ENCODE data around the gene PRRX2.

GRCh38 chr9:129628709-129629108, 36.7 kb upstream of the PRRX2 start:
- TF ChIP-seq CTCF (optimal IDR thresholded peaks at IDR 0.05 in 1 of 3, IDR thresholded peaks at IDR 0.05 in 1 of 3, conservative IDR thresholded peaks at IDR 0.05 in 1 of 3; ENCODE audit: extremely low read depth in 1 of 3, insufficient read depth in 2 of 3, low read length in 3 of 3), result no peak
- TF ChIP-seq EZH2 (IDR thresholded peaks at IDR 0.05; ENCODE audit: low read length), result no peak
